Measurements from ENCODE around the gene ZNF681. TPM values are rescaled to one million over a fixed set of nuclear protein-coding genes. Genes with fewer than 3 reads are reported as not detected.

The ZNF681 gene
- total and polyA plus RNA-seq, 10 of the 15 experiments (the other 5 are each of a cell fraction or from before 2014, with no cell fraction given), result 0.11 to 0.41 (median 0.24) TPM; not detected in 1

DNA sequence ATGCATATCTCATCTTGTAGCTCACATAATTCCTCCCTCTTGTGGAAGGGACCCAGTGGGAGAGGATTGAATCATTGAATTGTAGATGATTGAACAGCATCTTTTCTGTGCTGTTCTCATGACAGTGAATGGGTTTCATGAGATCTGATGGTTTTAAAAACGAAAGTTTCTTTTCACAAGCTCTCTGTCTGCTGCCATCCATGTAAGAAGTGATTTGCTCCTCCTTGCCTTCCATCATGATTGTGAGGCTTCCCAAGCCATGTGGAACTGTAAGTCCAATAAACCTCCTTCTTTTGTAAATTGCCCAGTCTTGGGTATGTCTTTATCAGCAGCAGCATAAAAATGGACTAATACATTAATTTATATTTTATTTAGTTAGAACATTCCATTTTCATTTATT, 52.0 kb downstream of the ZNF681 start:
- DNase-seq (ENCODE audit: low read depth, low spot score) (no peak), ATAC-seq (no peak), FAIRE-seq (no peak)
- ChIA-PET SMC1A (ENCODE audit: uncharacterized antibody, unreplicated experiment) (no interaction called here), CTCF (no interaction called here), RAD21 (ENCODE audit: unreplicated experiment) (no interaction called here), POLR2A (no interaction called here)
- H3K36me3 ChIP-seq (ENCODE audit: control insufficient read depth in 2 of 2, insufficient read depth in 2 of 2, low read length in 1 of 2), result no peaks in the 10 kb centered on the region
- no TSS peak for BruUV-seq (replicated peaks)
- H3K27me3 ChIP-seq (replicated peaks in 1 of 2; ENCODE audit: control insufficient read depth in 2 of 2, insufficient read depth in 2 of 2, low read length in 1 of 2), result no peaks in the 10 kb centered on the region
- no peak overlapping the region for H2AFZ ChIP-seq (ENCODE audit: control insufficient read depth, low read depth, low read length)
- TF ChIP-seq CUX1 (IDR thresholded peaks at IDR 0.05; ENCODE audit: insufficient replicate concordance, low read depth, low read length), result no peak
- TF ChIP-seq FOS (IDR thresholded peaks at IDR 0.05; ENCODE audit: borderline replicate concordance, extremely low read depth, insufficient read length), result no peak
- TF ChIP-seq IKZF2 (IDR thresholded peaks at IDR 0.05), result no peak
- TF ChIP-seq JUNB (IDR thresholded peaks at IDR 0.05), result no peak
- TF ChIP-seq NFYB (IDR thresholded peaks at IDR 0.05; ENCODE audit: insufficient read depth, low read depth, low read length), result no peak
- no peak for TF ChIP-seq SIN3A (IDR thresholded peaks at IDR 0.05; ENCODE audit: low read depth, low read length)
- no peak for TF ChIP-seq RBBP5 (conservative IDR thresholded peaks at IDR 0.05)
- no peak for TF ChIP-seq EZH2 (IDR thresholded peaks at IDR 0.05; ENCODE audit: borderline replicate concordance, control insufficient read depth, low read depth, low read length)
- no peaks in the 10 kb centered on the region for H3K4me1 ChIP-seq (ENCODE audit: control insufficient read depth, insufficient read depth, low read length)
- no peaks in the 10 kb centered on the region for H4K20me1 ChIP-seq (ENCODE audit: control insufficient read depth, insufficient read depth)
- H3K79me2 ChIP-seq (ENCODE audit: control insufficient read depth, insufficient read depth, low read length), result no peaks in the 10 kb centered on the region
- H3K9ac ChIP-seq (ENCODE audit: control insufficient read depth, insufficient read depth, low read length), result no peak overlapping the region
- H3K4me2 ChIP-seq (ENCODE audit: control insufficient read depth, insufficient read depth), result no peak overlapping the region
- no peak overlapping the region for H3K4me3 ChIP-seq
- no peak overlapping the region for H3K27ac ChIP-seq (ENCODE audit: control insufficient read depth, insufficient read depth)
- no peaks in the 10 kb centered on the region; the same call in 2 of the 3 replicates for H3K9me3 ChIP-seq (replicated peaks; ENCODE audit: control insufficient read depth, insufficient read depth, low read length)
- intact Hi-C loops (cut with micrococcal nuclease; ENCODE audit: unreplicated experiment) (no loop called here), in situ Hi-C loops (cut with MboI) (no loop called here)
- 75% methylated on average over 1 of the region's 1 CpG for WGBS (ENCODE audit: insufficient coverage, insufficient replicate concordance, low lambda C conversion rate, missing lambda C conversion rate)
